Measurements from ENCODE around the gene SLC39A2. TPM values are rescaled to one million over a fixed set of nuclear protein-coding genes. Genes with fewer than 3 reads are reported as not detected.

The SLC39A2 gene
- total RNA-seq, 1 experiment from 2014 or later, result not detected

GRCh38 chr14:21030531-21030930 lies 31.4 kb downstream of the SLC39A2 start:
- Histone ChIP-seq H3K4me2 (ENCODE audit: low read length) (no peak overlapping the region), H3K36me3 (ENCODE audit: low read depth, low read length) (no peaks in the 10 kb centered on the region), H3K79me2 (ENCODE audit: low read length) (no peaks in the 10 kb centered on the region), H3K4me3 (ENCODE audit: low read length) (no peak overlapping the region), H3K4me1 (ENCODE audit: insufficient read depth, low read length) (no peaks in the 10 kb centered on the region), H3K9ac (ENCODE audit: low read length) (no peak overlapping the region), H3K9me2 (replicated peaks; ENCODE audit: low read length) (no peaks in the 10 kb centered on the region), H3K27me3 (ENCODE audit: low read length) (peaks cover 72% of the 10 kb centered on the region), H3K27ac (ENCODE audit: low read length) (no peak overlapping the region), H3K9me3 (ENCODE audit: low read length) (no peaks in the 10 kb centered on the region), H3F3A (ENCODE audit: low read length, unreplicated experiment) (no peaks in the 10 kb centered on the region), H2AFZ (ENCODE audit: low read length) (no peak overlapping the region), H4K20me1 (ENCODE audit: low read length) (no peaks in the 10 kb centered on the region)
- POLR2A ChIA-PET (ENCODE audit: unreplicated experiment), result no interaction called here
- ATAC-seq (no peak), DNase-seq (no peak)
- TF ChIP-seq EZH2 (IDR thresholded peaks at IDR 0.05; ENCODE audit: low read length, unreplicated experiment), result no peak
- TF ChIP-seq EZH2phosphoT487 (IDR thresholded peaks at IDR 0.05; ENCODE audit: borderline replicate concordance, low read length), result no peak
- no peak for TF ChIP-seq CTCF (conservative IDR thresholded peaks at IDR 0.05; ENCODE audit: low read depth, low read length)
- intact Hi-C loops (cut with micrococcal nuclease), result no loop called here
- no TSS peak for BruUV-seq (replicated peaks)
- CTCF ChIA-PET, result no interaction called here

- H3K4me2 ChIP-seq (ENCODE audit: low read length), result no peak overlapping the region
- no peaks in the 10 kb centered on the region for H3K9me2 ChIP-seq (replicated peaks; ENCODE audit: low read length)
- intact Hi-C loops (cut with micrococcal nuclease), result no loop called here
- no peaks in the 10 kb centered on the region for H3K36me3 ChIP-seq (ENCODE audit: low read depth, low read length)
- H3K79me2 ChIP-seq (ENCODE audit: low read length), result no peaks in the 10 kb centered on the region
- H3K27ac ChIP-seq (ENCODE audit: low read length), result no peak overlapping the region
- no peak overlapping the region for H3K9ac ChIP-seq (ENCODE audit: low read length)
- H3F3A ChIP-seq (ENCODE audit: low read length, unreplicated experiment), result no peaks in the 10 kb centered on the region
- no TSS peak for BruUV-seq (replicated peaks)
- H4K20me1 ChIP-seq (ENCODE audit: low read length), result no peaks in the 10 kb centered on the region
- DNase-seq (no peak), ATAC-seq (no peak)
- ChIA-PET POLR2A (ENCODE audit: unreplicated experiment) (no interaction called here), CTCF (no interaction called here)
- no peak overlapping the region for H3K4me3 ChIP-seq (ENCODE audit: low read length)
- no peaks in the 10 kb centered on the region for H3K4me1 ChIP-seq (ENCODE audit: insufficient read depth, low read length)
- H2AFZ ChIP-seq (ENCODE audit: low read length), result no peak overlapping the region
- peaks cover 86% of the 10 kb centered on the region for H3K27me3 ChIP-seq (ENCODE audit: low read length)
- no peak for TF ChIP-seq EZH2phosphoT487 (IDR thresholded peaks at IDR 0.05; ENCODE audit: borderline replicate concordance, low read length)
- TF ChIP-seq CTCF (conservative IDR thresholded peaks at IDR 0.05; ENCODE audit: low read depth, low read length), result no peak
- no peak for TF ChIP-seq EZH2 (IDR thresholded peaks at IDR 0.05; ENCODE audit: low read length, unreplicated experiment)
- H3K9me3 ChIP-seq (ENCODE audit: low read length), result no peaks in the 10 kb centered on the region
These were observed 33.4 kb downstream of the SLC39A2 start for GRCh38 chr14:21032326-21033132.

- peaks cover 93% of the 10 kb centered on the region for H3K27me3 ChIP-seq (ENCODE audit: low read length)
- no peaks in the 10 kb centered on the region for H4K20me1 ChIP-seq (ENCODE audit: low read length)
- H3K4me3 ChIP-seq (ENCODE audit: low read length), result no peak overlapping the region
- ChIA-PET POLR2A (ENCODE audit: unreplicated experiment) (no interaction called here), CTCF (no interaction called here)
- no peaks in the 10 kb centered on the region for H3F3A ChIP-seq (ENCODE audit: low read length, unreplicated experiment)
- H3K4me2 ChIP-seq (ENCODE audit: low read length), result no peak overlapping the region
- TF ChIP-seq EZH2phosphoT487 (IDR thresholded peaks at IDR 0.05; ENCODE audit: borderline replicate concordance, low read length) (no peak), EZH2 (IDR thresholded peaks at IDR 0.05; ENCODE audit: low read length, unreplicated experiment) (no peak), CTCF (conservative IDR thresholded peaks at IDR 0.05; ENCODE audit: low read depth, low read length) (no peak)
- no peaks in the 10 kb centered on the region for H3K9me3 ChIP-seq (ENCODE audit: low read length)
- DNase-seq (no peak), ATAC-seq (no peak)
- no peak overlapping the region for H2AFZ ChIP-seq (ENCODE audit: low read length)
- H3K4me1 ChIP-seq (ENCODE audit: insufficient read depth, low read length), result no peaks in the 10 kb centered on the region
- no peak overlapping the region for H3K27ac ChIP-seq (ENCODE audit: low read length)
- H3K79me2 ChIP-seq (ENCODE audit: low read length), result no peaks in the 10 kb centered on the region
- no peak overlapping the region for H3K9ac ChIP-seq (ENCODE audit: low read length)
- BruUV-seq (replicated peaks), result no TSS peak
- intact Hi-C loops (cut with micrococcal nuclease), result no loop called here
- no peaks in the 10 kb centered on the region for H3K9me2 ChIP-seq (replicated peaks; ENCODE audit: low read length)
- H3K36me3 ChIP-seq (ENCODE audit: low read depth, low read length), result no peaks in the 10 kb centered on the region
These were observed 34.1 kb downstream of the SLC39A2 start for GRCh38 chr14:21033133-21033698.

All from PC-3 (cell line).